Stimulated activated CD4-positive, alpha-beta T cell treated with anti-CD3 and anti-CD28 coated beads, Interleukin-1b, Interleukin-23, amount 100 ng/mL, for 24 hours (primary cell): ENCODE results near the gene TMEM225B.
"Not testable (repeated sequence)": the region's sequence is repeated elsewhere in the genome, so short reads cannot be mapped to it uniquely, and the experiment has no call there.

ENCODE experiments used
- DNase-seq, 4 experiments: peaks; one replicate each; pipeline ENCODE4 v3.0.0-alpha.2; 2020; ENCODE audit warnings: low read depth in 4 of 4, low spot score in 1 of 4

The TMEM225B gene

DNA sequence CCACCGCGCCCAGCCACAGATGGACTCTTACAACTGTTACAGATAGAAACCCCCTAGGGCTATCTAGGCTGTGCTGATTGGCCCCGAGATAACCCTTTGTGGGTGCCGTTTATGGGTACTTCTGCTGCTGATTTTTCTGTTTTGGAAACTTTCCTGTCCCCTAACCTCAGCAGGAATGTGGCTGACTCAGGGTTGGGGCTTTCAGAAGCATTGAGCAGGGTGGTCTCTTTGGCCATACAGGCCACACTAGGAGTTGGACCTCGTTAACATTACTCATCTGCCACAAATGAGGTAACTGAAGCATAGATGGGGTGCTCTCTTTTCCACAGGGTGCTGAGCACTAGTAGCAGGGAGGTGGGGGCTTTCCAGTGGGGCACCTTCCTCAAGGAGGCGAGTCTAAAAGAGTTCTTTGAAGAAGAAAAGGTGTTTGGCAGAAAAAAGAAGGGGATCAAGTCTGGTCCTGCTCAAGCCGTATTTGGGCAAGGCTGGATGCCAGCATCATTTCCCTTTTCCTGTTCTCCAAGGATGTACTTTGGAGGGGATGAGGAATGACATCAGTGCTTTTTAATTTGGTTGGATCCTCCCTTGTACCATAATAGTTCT, 25.1 kb downstream of the TMEM225B start:
- peak in 1 of 4 experiments; percentile 20 for DNase-seq

DNA sequence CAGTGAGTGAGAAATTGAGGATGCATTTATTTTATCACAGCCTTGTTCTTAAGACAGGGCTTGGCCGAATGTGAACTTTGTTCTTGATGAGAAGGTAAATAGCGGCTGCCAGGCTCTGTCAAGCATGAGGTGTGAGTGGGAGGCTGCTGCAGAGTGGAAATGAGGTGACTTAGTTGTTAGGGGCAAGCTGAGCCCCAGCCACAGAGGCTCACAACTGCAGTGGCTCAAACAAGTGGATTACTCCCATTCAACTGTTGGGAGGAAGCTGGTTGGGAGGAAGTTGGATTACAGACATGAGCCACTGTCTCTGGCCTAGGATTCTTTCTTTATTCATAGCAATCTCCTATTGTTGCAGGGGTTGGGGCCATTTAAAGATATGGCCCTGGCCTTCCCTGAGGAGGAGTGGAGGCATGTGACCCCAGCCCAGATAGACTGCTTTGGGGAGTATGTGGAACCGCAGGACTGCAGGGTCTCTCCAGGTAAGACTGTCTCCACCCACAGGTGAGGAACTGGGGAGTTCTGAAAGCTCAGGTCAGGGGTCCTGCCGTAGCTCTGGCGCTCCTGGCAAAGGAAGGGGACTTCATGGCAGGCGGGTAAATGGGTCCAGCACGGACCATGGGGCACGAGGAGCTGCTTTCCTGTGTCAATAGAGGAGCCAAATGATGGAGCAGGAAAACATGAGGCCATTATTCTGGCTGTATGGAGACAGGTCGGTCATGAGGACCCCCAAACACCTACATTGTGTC, 25.8 kb downstream of the TMEM225B start:
- DNase-seq, result no peak

DNA sequence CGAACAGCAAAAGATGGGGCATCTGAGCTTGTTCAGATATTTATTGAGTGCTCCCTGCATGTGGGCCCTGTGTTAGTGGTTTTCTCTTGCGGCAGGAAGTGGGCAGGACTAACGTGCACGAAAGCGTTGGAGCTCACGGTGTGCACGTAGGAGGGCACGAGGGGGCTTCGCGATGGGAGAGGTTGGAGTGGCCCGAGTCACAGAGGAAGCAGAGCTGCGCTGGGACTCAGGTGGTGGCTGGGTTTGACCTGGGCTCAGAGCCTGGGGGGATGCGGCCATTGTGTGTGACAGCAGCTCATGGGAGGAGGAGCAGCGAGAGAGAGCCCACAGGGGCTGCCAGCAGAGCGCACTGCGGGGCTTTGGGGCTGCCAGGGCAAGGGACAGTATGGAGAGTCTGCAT, 26.4 kb downstream of the TMEM225B start:
- peak in 2 of 4 experiments; percentile 51 to 67 for DNase-seq

DNA sequence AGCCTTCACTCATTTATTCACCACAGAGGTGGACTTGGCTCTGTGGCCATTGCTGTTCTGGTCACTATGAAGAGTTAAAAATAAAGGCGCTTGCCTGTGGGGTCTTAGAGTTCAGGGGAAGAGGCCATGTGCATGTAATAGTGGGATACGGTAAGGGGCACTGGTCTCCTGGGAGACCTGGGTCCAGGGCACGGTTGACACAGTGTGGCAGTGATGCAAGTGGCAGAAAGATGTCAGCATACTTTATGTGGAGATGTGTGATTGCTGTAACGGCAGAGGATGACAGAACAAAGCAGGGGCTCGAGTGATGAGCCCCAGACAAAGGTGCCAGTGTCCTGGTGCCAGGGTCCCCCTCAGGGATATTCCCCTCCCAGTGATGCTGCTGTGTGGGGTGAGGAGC, 27.3 kb downstream of the TMEM225B start:
- no peak for DNase-seq

DNA sequence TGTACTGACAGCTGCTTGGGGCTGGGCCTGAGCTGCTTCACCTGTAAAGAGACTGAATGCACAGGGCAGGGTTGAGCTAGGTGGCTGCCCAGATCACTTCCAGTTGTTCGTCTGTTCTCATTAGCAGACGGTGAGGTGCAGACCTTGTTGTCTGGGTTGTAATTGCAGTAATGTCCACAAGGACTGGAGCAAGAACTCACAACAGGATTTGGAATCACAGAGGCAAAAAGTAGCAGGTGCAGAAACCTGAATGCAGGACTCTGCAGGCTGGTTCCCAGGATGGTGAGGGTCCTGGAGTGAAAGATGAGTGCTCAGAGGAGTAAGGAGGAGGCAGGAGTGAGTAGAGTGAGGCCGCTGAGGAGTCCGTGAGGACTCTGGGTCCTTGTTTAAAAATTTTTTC, 27.9 kb downstream of the TMEM225B start:
- no peak for DNase-seq

DNA sequence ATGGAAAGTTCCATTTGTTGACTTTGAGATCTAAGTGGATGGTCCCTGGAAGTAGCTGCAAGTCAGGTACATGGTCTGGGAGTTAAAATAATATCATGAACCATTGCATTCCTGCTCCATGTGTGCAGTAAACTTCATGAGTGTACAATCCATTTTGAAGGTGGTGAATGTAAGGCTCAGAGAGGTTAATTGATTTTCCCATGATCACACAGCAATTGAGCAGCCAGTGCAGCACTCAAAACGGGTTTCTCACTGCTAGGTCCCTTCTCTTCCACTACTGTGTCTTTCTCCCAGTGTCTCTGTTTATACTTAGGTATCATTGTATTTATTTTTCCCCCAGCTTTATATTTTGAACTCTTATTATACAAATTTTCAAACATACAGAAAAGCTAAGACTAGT, 28.6 kb downstream of the TMEM225B start:
- no peak for DNase-seq

DNA sequence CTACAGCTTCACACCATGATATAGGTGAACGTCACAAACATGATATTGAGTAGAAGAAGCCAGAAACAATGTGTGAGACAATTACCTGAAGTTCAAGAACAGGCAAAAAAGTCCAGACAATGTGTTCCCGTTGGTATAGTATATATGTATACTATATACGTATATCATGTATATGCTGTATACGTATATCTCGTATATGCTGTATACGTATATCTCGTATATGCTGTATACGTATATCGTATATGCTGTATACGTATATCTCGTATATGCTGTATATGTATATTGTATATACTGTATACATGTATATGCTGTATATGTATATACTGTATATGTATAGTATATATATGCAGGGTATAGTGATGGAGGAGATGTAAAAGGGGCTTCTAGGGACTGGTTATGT, 29.4 kb downstream of the TMEM225B start:
- no peak for DNase-seq

DNA sequence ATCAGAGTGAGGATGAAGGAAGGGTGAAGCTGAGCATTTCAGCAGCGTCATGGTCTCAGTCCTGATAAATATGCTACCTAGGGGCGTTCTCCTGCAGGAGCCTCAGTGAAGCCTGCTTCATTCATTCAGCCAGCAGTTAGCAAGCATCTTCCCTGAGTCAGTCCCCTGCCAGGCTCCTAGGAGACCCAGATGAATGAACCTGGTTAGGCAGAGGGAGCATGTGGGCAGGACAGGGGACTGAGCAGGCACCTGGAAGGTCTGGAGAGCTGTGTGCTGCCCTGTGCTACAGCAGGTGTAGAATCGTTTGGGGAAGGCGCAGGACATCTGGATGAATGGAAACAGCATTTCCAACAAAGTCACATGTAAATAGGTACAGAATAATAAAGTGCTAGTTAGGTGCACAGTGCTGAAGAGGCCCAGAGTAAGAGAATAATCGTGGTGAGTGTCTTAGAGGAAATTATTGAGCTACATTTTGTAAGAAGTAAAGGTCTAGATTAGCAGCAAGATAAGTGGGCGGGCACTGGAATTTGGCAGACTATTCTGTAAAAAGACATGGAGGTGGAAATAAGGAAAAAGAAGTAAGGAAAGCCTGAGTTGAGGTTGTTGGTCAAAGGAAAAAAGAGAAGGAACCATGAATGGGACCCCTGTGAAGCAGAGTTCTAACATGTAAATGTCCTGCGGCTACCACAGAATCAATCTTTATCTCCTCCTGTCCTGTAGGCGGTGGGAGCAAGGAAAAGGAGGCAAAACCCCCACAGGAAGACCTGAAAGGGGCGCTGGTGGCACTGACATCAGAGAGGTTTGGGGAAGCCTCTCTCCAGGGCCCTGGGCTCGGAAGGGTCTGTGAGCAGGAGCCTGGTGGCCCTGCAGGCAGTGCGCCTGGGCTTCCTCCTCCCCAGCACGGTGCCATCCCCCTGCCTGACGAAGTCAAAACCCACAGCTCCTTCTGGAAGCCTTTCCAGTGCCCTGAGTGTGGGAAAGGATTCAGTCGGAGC, 30.7 kb downstream of the TMEM225B start:
- DNase-seq, result no peak

DNA sequence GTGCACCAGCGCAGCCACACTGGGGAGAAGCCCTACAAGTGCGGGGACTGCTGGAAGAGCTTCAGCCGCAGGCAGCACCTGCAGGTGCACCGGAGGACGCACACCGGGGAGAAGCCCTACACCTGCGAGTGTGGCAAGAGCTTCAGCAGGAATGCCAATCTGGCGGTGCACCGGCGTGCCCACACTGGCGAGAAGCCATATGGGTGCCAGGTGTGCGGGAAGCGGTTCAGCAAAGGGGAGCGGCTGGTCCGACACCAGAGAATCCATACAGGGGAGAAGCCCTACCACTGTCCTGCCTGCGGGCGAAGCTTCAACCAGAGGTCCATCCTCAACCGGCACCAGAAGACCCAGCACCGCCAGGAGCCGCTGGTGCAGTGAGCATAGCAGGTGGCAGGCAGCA, 31.6 kb downstream of the TMEM225B start:
- no peak for DNase-seq

DNA sequence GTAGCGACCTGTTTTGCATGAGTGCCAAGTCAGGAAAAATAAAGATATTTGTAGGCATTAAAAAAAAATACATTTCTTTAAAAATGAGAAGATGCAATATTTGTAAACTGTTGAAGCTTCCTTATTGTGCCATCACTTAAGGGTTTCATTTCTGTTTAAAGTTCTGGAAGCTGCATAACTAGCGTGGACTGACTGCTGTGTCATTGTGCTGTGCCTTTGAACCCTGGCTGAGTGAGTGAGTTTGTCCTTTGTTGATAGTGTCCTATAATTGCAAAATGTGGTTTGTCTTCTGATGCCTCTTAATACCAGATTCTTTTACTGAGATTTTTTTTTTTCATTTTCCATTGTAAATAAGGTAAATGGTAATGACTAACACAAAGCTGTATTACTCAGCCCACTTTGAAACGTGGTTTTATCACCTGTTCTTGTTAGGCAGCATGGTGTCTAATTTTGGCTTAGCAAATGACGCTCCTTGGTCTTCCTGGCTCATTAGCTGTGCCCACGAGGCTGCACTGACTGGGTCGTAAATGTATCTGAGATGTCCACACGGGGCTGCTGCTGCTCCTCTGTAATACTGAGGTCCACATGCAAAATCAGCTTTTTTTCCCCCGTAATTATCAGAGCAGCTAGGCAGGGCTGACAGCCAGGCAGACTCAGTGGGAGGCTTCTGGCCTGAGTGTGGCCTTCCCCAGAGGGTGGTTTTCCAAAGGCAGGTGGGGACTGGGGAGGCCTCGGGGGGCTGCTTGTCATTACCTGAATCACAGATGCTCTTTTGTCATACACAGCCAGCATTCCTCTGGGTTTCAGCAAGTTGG, 33.4 kb downstream of the TMEM225B start:
- DNase-seq, result no peak

DNA sequence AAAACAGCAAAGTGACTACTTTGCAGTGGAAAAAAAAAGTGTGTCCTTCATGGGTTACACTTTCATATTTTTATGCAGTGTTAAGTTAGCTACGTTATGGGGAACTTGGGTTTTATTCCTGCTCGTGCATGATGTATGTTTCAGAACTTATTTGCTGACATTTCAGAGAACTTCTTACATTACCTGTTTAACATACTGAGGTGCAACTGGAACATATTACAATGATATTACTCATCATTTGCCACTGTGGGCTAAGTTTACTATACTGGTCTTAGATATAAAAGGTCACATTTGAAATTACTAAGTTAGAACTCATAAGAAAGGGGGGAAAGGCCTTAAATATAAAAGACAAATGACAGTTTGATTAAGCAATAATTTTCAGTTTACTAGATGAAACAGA, 39.3 kb downstream of the TMEM225B start:
- DNase-seq, result not testable (repeated sequence)

DNA sequence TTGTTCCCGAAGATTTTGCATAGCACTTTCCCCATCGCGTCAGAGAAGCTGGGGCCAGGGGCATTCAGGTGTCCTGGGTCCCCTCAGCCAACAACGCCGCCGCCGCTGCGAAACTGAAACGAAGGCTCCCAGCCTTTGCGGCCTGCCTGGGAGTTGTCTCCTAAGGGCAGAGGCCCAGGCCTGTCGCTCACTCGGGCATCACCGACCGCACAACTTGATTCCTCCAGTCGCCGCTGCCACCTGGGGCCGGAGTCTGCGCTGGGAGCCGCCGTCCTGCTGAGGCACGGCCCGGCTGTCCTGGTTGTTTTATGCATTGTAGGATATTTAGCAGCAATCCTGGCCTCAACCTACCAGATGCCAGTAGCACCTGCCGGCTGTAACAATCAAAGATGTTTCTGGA, 40.7 kb downstream of the TMEM225B start:
- no peak for DNase-seq

DNA sequence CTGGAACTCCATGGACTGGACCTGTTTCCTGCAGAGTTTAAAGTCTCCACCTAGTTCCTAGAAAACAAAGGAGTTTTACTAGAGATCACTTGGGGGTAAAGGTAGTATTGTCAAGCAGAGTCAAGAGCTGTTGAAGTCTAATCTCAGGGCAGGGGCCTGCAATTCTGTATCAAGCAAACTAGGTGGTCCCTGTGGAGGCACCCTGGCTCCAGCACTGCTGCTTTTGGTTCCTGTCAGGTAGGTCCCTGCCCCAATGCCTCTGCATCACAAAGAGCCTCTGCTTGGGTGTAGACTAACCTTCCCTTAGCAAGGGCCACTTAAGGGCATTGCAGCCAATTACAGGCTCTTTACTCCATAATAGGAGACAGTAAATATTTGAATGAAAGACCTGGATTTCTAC, 41.2 kb downstream of the TMEM225B start:
- DNase-seq, result no peak

DNA sequence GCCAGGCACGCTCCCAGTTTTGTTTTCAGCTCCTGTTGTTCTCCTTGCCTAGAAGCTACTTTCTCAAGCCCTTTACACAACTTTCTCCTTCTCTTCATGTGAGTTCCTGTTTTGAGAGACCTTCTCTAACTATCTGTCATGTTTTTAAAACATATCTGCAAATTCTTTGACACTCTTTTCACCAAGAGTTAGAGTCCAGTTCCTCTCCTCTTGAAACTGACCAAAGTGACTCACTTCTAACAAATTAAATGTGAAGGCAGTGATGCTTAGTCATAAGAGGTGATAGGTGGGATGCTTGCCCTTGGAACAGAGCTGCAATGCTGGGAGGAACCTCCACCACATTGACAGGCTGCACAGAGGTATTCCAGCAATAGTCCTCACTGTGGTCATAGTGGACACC, 44.0 kb downstream of the TMEM225B start:
- no peak for DNase-seq

DNA sequence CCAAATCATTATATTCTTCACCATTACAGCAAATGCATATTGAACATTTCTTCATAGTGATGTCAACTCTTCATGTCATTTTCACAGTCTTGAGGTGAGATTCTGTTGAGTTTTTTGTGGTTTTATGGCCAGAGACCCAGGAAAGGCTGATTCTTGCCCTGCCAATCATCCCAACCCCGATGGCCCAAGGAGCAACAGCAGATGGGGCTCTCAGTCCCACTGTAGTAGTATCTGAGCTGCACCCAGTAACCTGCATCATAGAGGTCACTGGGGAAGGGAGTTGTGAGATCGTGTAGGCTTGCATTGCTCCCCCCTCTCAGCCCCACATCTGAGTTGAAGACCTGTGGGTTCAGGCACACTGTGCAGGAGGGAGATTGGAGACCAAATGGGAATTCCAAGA, 45.4 kb downstream of the TMEM225B start:
- no peak for DNase-seq

DNA sequence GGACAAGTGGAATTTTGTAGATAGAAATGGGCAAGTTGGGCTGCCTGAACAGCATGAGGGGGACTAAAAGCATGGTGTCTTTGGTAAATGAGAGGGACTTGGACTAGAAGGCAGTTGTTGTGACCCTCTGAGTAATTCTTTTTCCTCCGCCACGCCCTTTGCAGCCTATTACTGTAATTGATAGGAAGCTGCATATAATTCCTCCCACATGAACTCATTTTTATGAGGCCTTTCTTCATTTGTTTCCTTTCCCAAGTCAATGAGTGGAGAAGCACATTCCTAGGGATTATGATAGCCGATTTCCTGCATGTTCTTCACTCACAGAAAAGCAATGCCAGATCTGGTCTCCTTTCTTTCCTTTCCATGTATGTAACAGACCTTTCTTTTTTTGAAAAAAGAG, 46.4 kb downstream of the TMEM225B start:
- DNase-seq, result no peak

DNA sequence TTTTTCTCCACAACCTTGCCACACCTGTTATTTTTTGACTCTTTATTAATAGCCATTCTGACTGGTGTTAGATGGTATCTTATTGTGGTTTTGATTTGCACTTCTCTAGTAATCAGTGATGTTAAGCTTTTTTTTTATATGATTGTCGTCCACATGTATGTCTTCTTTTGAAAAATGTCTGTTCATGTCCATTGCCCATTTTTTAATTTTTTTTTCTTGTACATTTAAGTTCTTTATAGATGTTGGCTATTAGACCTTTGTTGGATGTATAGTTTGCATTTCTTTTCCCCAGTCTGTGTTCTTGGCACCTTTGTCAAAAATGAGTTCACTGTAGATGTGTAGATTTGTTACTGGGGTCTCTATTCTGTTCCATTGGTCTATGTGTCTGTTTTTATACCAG, 47.5 kb downstream of the TMEM225B start:
- DNase-seq, result no peak

DNA sequence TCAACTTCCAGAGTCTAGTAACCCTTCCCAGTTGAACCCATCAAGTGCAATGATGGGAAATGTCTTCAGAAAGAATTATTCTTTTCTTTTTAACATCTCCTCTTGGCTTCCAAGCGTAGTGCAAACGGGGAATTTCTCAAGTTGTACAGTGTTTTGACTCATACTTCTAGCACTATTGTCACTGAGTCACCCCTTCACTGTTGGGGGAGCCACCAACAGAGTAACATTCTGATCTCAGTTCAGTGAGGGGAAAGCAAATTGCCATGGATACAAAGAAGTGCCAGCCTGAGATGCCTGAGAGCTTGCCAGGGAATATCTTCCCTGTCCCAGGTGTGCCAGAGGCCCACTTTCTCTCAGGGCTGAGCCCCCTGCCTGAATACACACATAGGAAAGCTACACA, 50.8 kb downstream of the TMEM225B start:
- no peak for DNase-seq

DNA sequence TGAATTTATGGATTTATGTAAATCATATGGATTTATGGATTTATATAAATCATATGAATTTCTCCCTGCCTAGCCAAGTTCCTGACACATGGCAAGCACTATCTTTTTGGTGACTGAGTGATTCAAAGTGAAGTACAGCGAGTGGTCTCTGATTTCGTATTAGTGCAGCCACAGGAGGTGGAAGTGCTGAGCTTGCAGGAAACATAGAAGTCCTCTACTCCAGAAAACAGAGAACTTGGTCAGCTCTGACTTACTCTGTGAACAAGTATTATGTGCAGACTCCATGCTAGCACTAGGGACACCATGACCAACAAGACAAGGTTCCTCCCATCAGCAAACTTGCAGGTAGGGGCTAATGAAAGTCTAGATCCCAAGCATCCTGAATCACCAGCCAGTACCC, 53.2 kb downstream of the TMEM225B start:
- DNase-seq, result no peak

DNA sequence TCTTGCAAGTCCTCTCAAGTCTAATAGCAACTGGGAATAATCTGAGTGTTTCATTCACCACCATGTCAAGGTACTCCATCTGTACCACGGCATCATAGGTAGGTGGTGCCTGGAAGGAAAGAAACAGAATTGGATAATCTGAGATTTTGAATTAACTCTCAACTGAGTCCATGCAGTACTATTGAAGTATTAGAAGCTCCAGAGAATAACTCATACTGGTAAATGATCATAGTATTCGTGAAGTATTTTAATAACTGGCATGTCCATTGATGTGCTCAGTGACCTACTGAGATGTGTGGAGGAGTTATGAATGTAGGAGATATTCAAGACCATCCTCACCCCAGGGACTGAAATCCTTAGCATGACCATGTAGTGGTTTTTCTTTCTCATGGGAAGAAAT, 54.6 kb downstream of the TMEM225B start:
- no peak for DNase-seq

DNA sequence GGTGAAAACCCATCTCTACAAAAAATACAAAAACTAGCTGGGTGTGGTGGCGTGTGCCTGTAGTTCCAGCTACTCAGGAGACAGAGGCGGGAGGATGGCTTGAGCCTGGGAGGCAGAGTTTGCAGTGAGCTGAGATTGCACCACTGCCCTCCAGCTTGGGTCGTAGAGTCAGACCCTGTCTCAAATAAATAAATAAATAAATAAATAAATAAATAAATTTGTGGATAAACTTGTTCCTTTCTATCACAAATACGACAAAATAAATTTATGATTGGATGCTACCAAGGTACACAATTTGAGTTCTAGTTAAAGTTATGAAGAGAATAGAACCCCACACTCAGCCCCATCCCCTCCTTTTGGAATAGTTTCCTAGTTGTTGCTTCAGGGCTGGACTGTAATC, 55.2 kb downstream of the TMEM225B start:
- DNase-seq, result not testable (repeated sequence)
